Right lobe of liver (tissue), 6 donors: ENCODE measurements around the gene PACC1. TPM values are rescaled to one million over a fixed set of nuclear protein-coding genes. Genes with fewer than 3 reads are reported as not detected.

Experiments
- ATAC-seq, 4 donors: fragments of 200-7000 bp; cut with Tn5 transposase; one replicate each; pipeline ENCODE4 v1.9.1; 2020; ENCODE audit warnings: mild to moderate bottlenecking in 4 of 4, moderate library complexity in 4 of 4
- DNase-seq, 3 donors: peaks; one replicate each; pipeline ENCODE4 v3.0.0-alpha.2; 2020
- H3K27ac ChIP-seq, 3 donors: fragments of 200-600 bp; one replicate each; pipeline ENCODE4 v1.8.0; 2022
- H3K27me3 ChIP-seq, 2 donors: fragments of 200-600 bp; one replicate each; pipeline ENCODE4 v1.8.0; 2022
- H3K36me3 ChIP-seq, 4 donors: fragments of 200-600 bp; sonication (generic) in 1 of 4; one replicate each; pipeline versions ENCODE4 v1.5.1 to v1.8.0; 2017 to 2022; ENCODE audit warnings: control low read depth in 1 of 4
- H3K4me1 ChIP-seq, 4 donors: fragments of 200-600 bp; sonication (generic) in 1 of 4; one replicate each; pipeline versions ENCODE4 v1.5.1 to v1.8.0; 2017 to 2022; ENCODE audit warnings: control low read depth in 1 of 4
- H3K4me3 ChIP-seq, 3 donors: fragments of 200-600 bp; one replicate each; pipeline ENCODE4 v1.8.0; 2022
- H3K9me3 ChIP-seq, 4 donors: fragments of 200-600 bp; sonication (generic) in 1 of 4; one replicate each; pipeline versions ENCODE4 v1.5.1 to v1.8.0; 2017 to 2022; ENCODE audit warnings: control low read depth in 1 of 4
- POLR2A ChIP-seq: fragments of 450-650 bp; IDR thresholded peaks from one replicate; pipeline ENCODE4 v1.6.1; 2017; ENCODE audit warnings: antibody characterized with exemption, mild to moderate bottlenecking
- WGBS: methylation state at CpG from one replicate; pipeline ENCODE4 v1.1.6; 2018; ENCODE audit warnings: low coverage, low lambda C conversion rate; ENCODE audit not compliant: insufficient coverage; ENCODE audit errors: missing lambda C conversion rate; 5-methylcytosine and 5-hydroxymethylcytosine counted together
- intact Hi-C, 2 donors: fragments of 100-400 bp; cut with DNase I; formaldehyde crosslinking; loops; one replicate each; pipeline versions ENCODE4 v1.11.2 to v1.14.1; 2022
- total RNA-seq, 6 experiments: library from RNA; depleted of rRNA in 2 of 6; stranded (reverse); fragments of >200 nt in 2 of 6; fragmentation: NEBNext Ultra II Directional in 3 of 6; extraction: Animal tissue kit (Norgen Biotek cat#: 25700) in 3 of 6; gene quantifications; one replicate each; pipeline versions ENCODE4 v1.1.0 to v1.2.4, GENCODE V29; 2016 to 2023
- TF ChIP-seq, protein P1 (sequence below), 4 donors: fragments of 200-600 bp in 3 of 4; fragments of 450-650 bp in 1 of 4; IDR thresholded peaks; one replicate each; pipeline versions ENCODE4 v1.5.1 to v1.8.0; 2016 to 2022; ENCODE audit warnings: antibody characterized with exemption in 4 of 4, mild to moderate bottlenecking in 2 of 4
- donor health status: DM: no; HTN: yes; CAD: no.
- donor health status: DM: no; HTN: no; CAD: no.
- donor health status: DM: no; HTN: no; CAD: no.
- donor health status: DM: no; HTN: yes; CAD: no.
- donor health status: DM: no; HTN: yes; CAD: no.

Gene PACC1
- total RNA-seq, 6 experiments from 2014 or later, result 0.88 to 3.3 (median 1.7) TPM

DNA sequence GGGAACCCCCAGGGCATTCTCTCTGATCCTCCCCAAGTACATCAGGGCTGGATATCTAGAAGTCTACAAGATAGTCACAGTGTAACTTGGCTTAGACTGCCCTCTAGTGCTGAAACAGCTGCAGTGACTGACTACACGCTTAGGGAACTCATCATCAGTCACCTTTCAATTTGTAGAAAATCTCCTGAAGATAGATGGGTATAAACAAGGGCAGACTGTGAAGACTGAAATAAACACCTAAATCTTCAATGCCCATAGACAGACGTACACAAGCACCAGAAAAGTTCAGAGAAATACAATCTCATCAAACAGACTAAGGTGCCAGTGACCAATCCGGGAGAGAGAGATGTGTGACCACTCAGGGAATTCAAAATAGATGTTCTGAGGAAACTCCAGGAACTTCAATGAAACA, 46.6 kb downstream of the PACC1 start:
- H3K4me1 ChIP-seq, result no peaks in the 10 kb centered on the region
- H3K27me3 ChIP-seq, result no peaks in the 10 kb centered on the region
- DNase-seq (no peak), ATAC-seq (peak; percentile 93 to 97 (median 96))
- H3K27ac ChIP-seq, result no peak overlapping the region
- peaks cover 0 to 22% (median 0%) of the 10 kb centered on the region in 4 donors for H3K36me3 ChIP-seq
- intact Hi-C loops, result loop anchor here in 1 of 2 donors (10.0 kb wide), 1 partner anchor 87 kb away; no protein-coding TSS in a partner anchor
- H3K9me3 ChIP-seq, result no peaks in the 10 kb centered on the region
- no peak overlapping the region for H3K4me3 ChIP-seq
- WGBS, result 50% methylated on average over 2 of the region's 3 CpGs
- TF ChIP-seq POLR2A, result no peak
- TF ChIP-seq, protein P1, sequence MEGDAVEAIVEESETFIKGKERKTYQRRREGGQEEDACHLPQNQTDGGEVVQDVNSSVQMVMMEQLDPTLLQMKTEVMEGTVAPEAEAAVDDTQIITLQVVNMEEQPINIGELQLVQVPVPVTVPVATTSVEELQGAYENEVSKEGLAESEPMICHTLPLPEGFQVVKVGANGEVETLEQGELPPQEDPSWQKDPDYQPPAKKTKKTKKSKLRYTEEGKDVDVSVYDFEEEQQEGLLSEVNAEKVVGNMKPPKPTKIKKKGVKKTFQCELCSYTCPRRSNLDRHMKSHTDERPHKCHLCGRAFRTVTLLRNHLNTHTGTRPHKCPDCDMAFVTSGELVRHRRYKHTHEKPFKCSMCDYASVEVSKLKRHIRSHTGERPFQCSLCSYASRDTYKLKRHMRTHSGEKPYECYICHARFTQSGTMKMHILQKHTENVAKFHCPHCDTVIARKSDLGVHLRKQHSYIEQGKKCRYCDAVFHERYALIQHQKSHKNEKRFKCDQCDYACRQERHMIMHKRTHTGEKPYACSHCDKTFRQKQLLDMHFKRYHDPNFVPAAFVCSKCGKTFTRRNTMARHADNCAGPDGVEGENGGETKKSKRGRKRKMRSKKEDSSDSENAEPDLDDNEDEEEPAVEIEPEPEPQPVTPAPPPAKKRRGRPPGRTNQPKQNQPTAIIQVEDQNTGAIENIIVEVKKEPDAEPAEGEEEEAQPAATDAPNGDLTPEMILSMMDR (IDR thresholded peaks at IDR 0.05), result peak; percentile 78 to 88 (median 84)

DNA sequence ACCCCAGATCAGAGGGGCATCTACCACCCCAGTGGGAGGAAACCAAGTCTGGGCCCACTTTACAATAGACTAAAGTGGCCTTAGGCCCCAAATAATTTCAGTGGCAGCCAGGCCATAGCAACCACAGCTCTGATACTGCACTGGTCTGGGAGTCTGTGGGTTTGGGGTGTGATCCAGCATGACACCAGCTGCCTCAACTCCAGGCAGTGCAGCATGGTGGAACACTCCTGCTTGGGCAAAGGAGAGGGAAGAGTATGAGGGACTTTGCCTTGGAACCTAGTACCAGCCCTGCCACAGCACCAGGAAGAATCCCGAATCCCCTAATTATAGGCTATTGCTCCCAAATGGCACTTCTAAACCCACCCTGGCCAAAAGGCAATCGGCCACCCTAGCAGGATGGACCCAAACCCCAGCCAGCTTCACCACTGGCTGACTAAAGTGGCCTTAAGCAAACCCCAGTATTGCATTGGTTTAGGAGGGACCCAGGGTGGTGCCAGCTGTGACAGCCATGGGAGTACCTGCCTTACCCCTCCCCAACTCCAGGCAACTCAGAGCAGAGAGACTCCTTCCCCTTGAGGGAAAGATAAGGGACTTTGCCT, 47.1 kb downstream of the PACC1 start:
- WGBS, result 57% methylated on average over 2 of the region's 2 CpGs
- H3K4me1 ChIP-seq, result no peaks in the 10 kb centered on the region
- H3K36me3 ChIP-seq, result peaks cover 0 to 27% (median 0%) of the 10 kb centered on the region in 4 donors
- intact Hi-C loops, result loop anchor here in 1 of 2 donors (10.0 kb wide), 1 partner anchor 87 kb away; no protein-coding TSS in a partner anchor
- no peak overlapping the region for H3K4me3 ChIP-seq
- H3K27ac ChIP-seq, result no peak overlapping the region
- ATAC-seq (peak; percentile 47 to 67 (median 58)), DNase-seq (no peak)
- H3K27me3 ChIP-seq, result no peaks in the 10 kb centered on the region
- no peaks in the 10 kb centered on the region for H3K9me3 ChIP-seq
- TF ChIP-seq POLR2A, result no peak
- TF ChIP-seq, protein P1 (IDR thresholded peaks at IDR 0.05), result no peak

DNA sequence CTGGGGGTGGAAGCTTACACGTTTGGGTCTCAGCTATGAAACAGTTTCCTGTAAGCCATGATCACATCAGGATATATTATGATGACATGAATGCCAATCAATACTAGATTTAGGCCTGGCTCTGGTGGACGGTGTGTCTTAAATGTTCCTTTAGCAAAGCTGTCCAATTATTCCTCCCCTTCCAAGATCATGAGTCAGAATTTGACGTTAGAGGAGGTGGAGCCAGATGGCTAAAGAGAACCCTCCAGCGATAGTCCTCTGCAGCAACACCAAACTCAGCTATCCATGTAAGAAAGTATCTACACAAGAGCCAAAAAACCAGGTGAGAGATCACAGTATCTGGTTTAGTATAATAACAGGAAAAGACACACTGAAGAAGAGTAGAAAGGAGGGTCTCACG, 47.8 kb downstream of the PACC1 start:
- no peak for ATAC-seq
- Histone ChIP-seq H3K27ac (no peak overlapping the region), H3K4me3 (no peak overlapping the region), H3K9me3 (no peaks in the 10 kb centered on the region), H3K4me1 (no peaks in the 10 kb centered on the region), H3K27me3 (no peaks in the 10 kb centered on the region), H3K36me3 (peaks cover 0 to 34% (median 2%) of the 10 kb centered on the region in 4 donors)
- no peak for DNase-seq
- 58% methylated on average over 4 of the region's 5 CpGs for WGBS
- TF ChIP-seq, protein P1 (IDR thresholded peaks at IDR 0.05), result no peak
- no peak for TF ChIP-seq POLR2A
- intact Hi-C loops, result loop anchor here in 1 of 2 donors (10.0 kb wide), 1 partner anchor 88 kb away; no protein-coding TSS in a partner anchor

DNA sequence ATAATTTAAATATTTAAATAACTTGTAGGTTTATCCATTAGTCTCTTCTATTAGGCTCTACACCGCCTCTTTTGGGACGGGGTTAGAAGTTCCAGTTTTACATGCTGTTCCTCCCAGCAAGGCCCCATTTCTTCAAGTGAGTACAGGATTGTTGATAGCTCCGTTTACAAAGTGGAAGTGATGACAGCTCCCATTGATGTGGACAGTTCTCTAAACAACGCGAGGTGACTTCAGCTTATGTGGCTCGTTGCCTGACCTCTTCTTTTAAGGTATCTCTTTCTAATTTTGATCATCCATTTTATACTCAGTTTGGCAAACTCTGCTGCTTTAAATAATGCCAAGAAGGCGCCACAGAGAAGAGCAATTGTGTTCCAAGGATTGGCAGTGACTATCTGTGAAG, 49.7 kb downstream of the PACC1 start:
- Histone ChIP-seq H3K27me3 (no peaks in the 10 kb centered on the region), H3K4me3 (no peak overlapping the region), H3K9me3 (no peaks in the 10 kb centered on the region), H3K36me3 (peaks cover 0 to 53% (median 4%) of the 10 kb centered on the region in 4 donors), H3K4me1 (no peaks in the 10 kb centered on the region), H3K27ac (no peak overlapping the region)
- ATAC-seq (no peak), DNase-seq (no peak)
- intact Hi-C loops, result loop anchor here in 1 of 2 donors (10.0 kb wide), 1 partner anchor 90 kb away; no protein-coding TSS in a partner anchor
- TF ChIP-seq, protein P1 (IDR thresholded peaks at IDR 0.05), result no peak
- no peak for TF ChIP-seq POLR2A
- WGBS, result 72% methylated on average over 7 of the region's 7 CpGs
